Parathyroid adenoma (tissue), 2 donors: Measurements from ENCODE around the gene MYEF2.

Experiments
- H2AFZ ChIP-seq: fragments of 300-600 bp; sonication (generic); one replicate; pipeline ENCODE4 v1.7.0; 2017; ENCODE audit warnings: antibody characterized with exemption, mild to moderate bottlenecking
- H3K27ac ChIP-seq: fragments of 300-600 bp; sonication (generic); one replicate; pipeline ENCODE4 v1.7.0; 2017
- H3K27me3 ChIP-seq: fragments of 300-600 bp; sonication (generic); one replicate; pipeline ENCODE4 v1.7.0; 2017; ENCODE audit warnings: low read length; ENCODE audit not compliant: control insufficient read depth, insufficient read depth
- H3K36me3 ChIP-seq: fragments of 300-600 bp; sonication (generic); one replicate; pipeline ENCODE4 v1.7.0; 2017; ENCODE audit warnings: low read length; ENCODE audit not compliant: control insufficient read depth, insufficient read depth
- H3K4me1 ChIP-seq: fragments of 300-600 bp; sonication (generic); one replicate; pipeline ENCODE4 v1.7.0; 2017; ENCODE audit warnings: control low read depth
- H3K4me2 ChIP-seq: fragments of 300-600 bp; sonication (generic); one replicate; pipeline ENCODE4 v1.7.0; 2017; ENCODE audit warnings: low read length
- H3K4me3 ChIP-seq: fragments of 300-600 bp; sonication (generic); one replicate; pipeline ENCODE4 v1.7.0; 2017; ENCODE audit warnings: low read depth, low read length
- H3K79me2 ChIP-seq: fragments of 300-600 bp; sonication (generic); one replicate; pipeline ENCODE4 v1.7.0; 2017; ENCODE audit warnings: control low read depth
- H3K9ac ChIP-seq: fragments of 300-600 bp; sonication (generic); one replicate; pipeline ENCODE4 v1.7.0; 2017; ENCODE audit warnings: mild to moderate bottlenecking
- H3K9me3 ChIP-seq: fragments of 300-600 bp; sonication (generic); one replicate; pipeline ENCODE4 v1.7.0; 2017; ENCODE audit warnings: low read length; ENCODE audit not compliant: control insufficient read depth
- CTCF ChIP-seq: fragments of 300-600 bp; sonication (generic); IDR thresholded peaks from one replicate; pipeline ENCODE4 v1.7.0; 2017; ENCODE audit warnings: antibody characterized with exemption, mild to moderate bottlenecking
- donor health status: primary hyperparathyroidism.

MYEF2 gene

GRCh38 chr15:48177766-48178647 lies at the start of gene MYEF2:
Gene MYEF2, minus strand, starts transcription at chr15:48178295. Its CDS starts 58 bp downstream, at chr15:48178237.
- Histone ChIP-seq H3K9ac (peak within 1 kb of the TSS; percentile 21), H3K4me3 (peak within 1 kb of the TSS; percentile 48), H3K4me2 (peak within 1 kb of the TSS; percentile 43), H3K27me3 (no peaks in the 10 kb centered on the region), H3K4me1 (no peaks in the 10 kb centered on the region), H2AFZ (peak within 1 kb of the TSS; percentile 86), H3K27ac (peak within 1 kb of the TSS; percentile 70), H3K9me3 (no peaks in the 10 kb centered on the region), H3K79me2 (peaks cover 10% of the 10 kb centered on the region), H3K36me3 (no peaks in the 10 kb centered on the region)
- TF ChIP-seq CTCF = no peak

GRCh38 chr15:48225771-48226170 lies 47.7 kb upstream of the MYEF2 start:
- no peak for TF ChIP-seq CTCF
- Histone ChIP-seq H3K79me2 (no peaks in the 10 kb centered on the region), H3K4me2 (no peak overlapping the region), H3K27me3 (no peaks in the 10 kb centered on the region), H2AFZ (no peak overlapping the region), H3K36me3 (no peaks in the 10 kb centered on the region), H3K4me1 (no peaks in the 10 kb centered on the region), H3K27ac (no peak overlapping the region), H3K9me3 (no peaks in the 10 kb centered on the region), H3K9ac (no peak overlapping the region), H3K4me3 (no peak overlapping the region)

- Histone ChIP-seq H3K79me2 (no peaks in the 10 kb centered on the region), H3K36me3 (no peaks in the 10 kb centered on the region), H2AFZ (no peak overlapping the region), H3K4me2 (no peak overlapping the region), H3K9me3 (no peaks in the 10 kb centered on the region), H3K9ac (no peak overlapping the region), H3K4me3 (no peak overlapping the region), H3K27me3 (no peaks in the 10 kb centered on the region), H3K4me1 (no peaks in the 10 kb centered on the region), H3K27ac (no peak overlapping the region)
- TF ChIP-seq CTCF = no peak
These were observed 44.5 kb upstream of the MYEF2 start for GRCh38 chr15:48222627-48223026.

- Histone ChIP-seq H3K79me2 (no peaks in the 10 kb centered on the region), H3K9me3 (no peaks in the 10 kb centered on the region), H3K36me3 (no peaks in the 10 kb centered on the region), H3K27ac (no peak overlapping the region), H3K4me3 (no peak overlapping the region), H3K27me3 (no peaks in the 10 kb centered on the region), H3K9ac (no peak overlapping the region), H3K4me1 (no peaks in the 10 kb centered on the region), H3K4me2 (no peak overlapping the region), H2AFZ (no peak overlapping the region)
- no peak for TF ChIP-seq CTCF
These were observed 43.8 kb upstream of the MYEF2 start for GRCh38 chr15:48221885-48222284.

- no peak overlapping the region for H3K4me3 ChIP-seq
- H3K36me3 ChIP-seq = no peaks in the 10 kb centered on the region
- no peaks in the 10 kb centered on the region for H3K79me2 ChIP-seq
- no peak overlapping the region for H3K9ac ChIP-seq
- no peaks in the 10 kb centered on the region for H3K4me1 ChIP-seq
- TF ChIP-seq CTCF = no peak
- no peak overlapping the region for H3K4me2 ChIP-seq
- H3K27me3 ChIP-seq = no peaks in the 10 kb centered on the region
- no peaks in the 10 kb centered on the region for H3K9me3 ChIP-seq
- no peak overlapping the region for H3K27ac ChIP-seq
- H2AFZ ChIP-seq = no peak overlapping the region
These were observed 43.2 kb upstream of the MYEF2 start for GRCh38 chr15:48221261-48221660.
